ENCODE measurements around the gene AMELY.

- TF ChIP-seq CTCF (IDR thresholded peaks at IDR 0.05 in 2 of 3, conservative IDR thresholded peaks at IDR 0.05 in 1 of 3; ENCODE audit: control insufficient read depth in 2 of 3, extremely low read depth in 1 of 3, insufficient read depth in 1 of 3, low read depth in 3 of 3, low read length in 3 of 3) = no peak
- no peak for TF ChIP-seq POLR2A (IDR thresholded peaks at IDR 0.05; ENCODE audit: low read depth, low read length)
- TF ChIP-seq USF2 (IDR thresholded peaks at IDR 0.05; ENCODE audit: borderline replicate concordance, low read depth, low read length) = no peak
- no peak for TF ChIP-seq ASH2L (IDR thresholded peaks at IDR 0.05; ENCODE audit: borderline replicate concordance, low read depth)
- TF ChIP-seq ZBTB33 (IDR thresholded peaks at IDR 0.05) = no peak
Measured at GRCh38 chrY:6894496-6894895, 17.1 kb downstream of the AMELY start.
